GM23338 (cell line): ENCODE measurements around the gene ZNF692. TPM values are rescaled to one million over a fixed set of nuclear protein-coding genes. Genes with fewer than 3 reads are reported as not detected.

Experiments
- ATAC-seq: fragments of 200-7000 bp; cut with Tn5 transposase; 3 replicates; pipeline ENCODE4 v1.9.1; 2020
- DNase-seq: peaks from one replicate; pipeline ENCODE4 v3.0.0-alpha.2; 2015; ENCODE audit warnings: low spot score
- H2AFZ ChIP-seq: fragments of 200-600 bp; sonication (generic); 2 replicates; pipeline ENCODE4 v1.8.0; 2016; ENCODE audit warnings: antibody characterized with exemption, mild to moderate bottlenecking, moderate library complexity
- H3F3A ChIP-seq: fragments of 200-600 bp; sonication (generic); replicated peaks from 2 replicates; pipeline ENCODE4 v1.8.0; 2017; ENCODE audit warnings: antibody characterized with exemption, mixed run types, low read depth
- H3K27ac ChIP-seq: fragments of 200-600 bp; sonication (generic); 2 replicates; pipeline ENCODE4 v1.6.1; 2016; ENCODE audit warnings: low read depth
- H3K27me3 ChIP-seq: fragments of 200-600 bp; sonication (generic); 2 replicates; pipeline ENCODE4 v1.8.0; 2016; ENCODE audit warnings: mild to moderate bottlenecking, mixed run types, moderate library complexity; ENCODE audit not compliant: insufficient read depth
- H3K36me3 ChIP-seq: fragments of 200-600 bp; sonication (generic); 2 replicates; pipeline ENCODE4 v1.8.0; 2016; ENCODE audit warnings: mild to moderate bottlenecking; ENCODE audit not compliant: insufficient read depth
- H3K4me1 ChIP-seq: fragments of 200-600 bp; sonication (generic); 2 replicates; pipeline ENCODE4 v1.8.0; 2016; ENCODE audit warnings: mild to moderate bottlenecking, moderate library complexity; ENCODE audit not compliant: insufficient read depth
- H3K4me2 ChIP-seq: fragments of 200-600 bp; sonication (generic); 2 replicates; pipeline ENCODE4 v1.7.1; 2017; ENCODE audit warnings: mixed run types
- H3K4me3 ChIP-seq: fragments of 200-600 bp; sonication (generic); 2 replicates; pipeline ENCODE4 v1.6.1; 2016; ENCODE audit warnings: mixed run types
- H3K79me2 ChIP-seq: fragments of 200-600 bp; sonication (generic); replicated peaks from 2 replicates; pipeline ENCODE4 v1.8.0; 2017; ENCODE audit warnings: mild to moderate bottlenecking; ENCODE audit not compliant: insufficient read depth
- H3K9me2 ChIP-seq: fragments of 200-600 bp; sonication (generic); 2 replicates; pipeline ENCODE4 v1.8.0; 2017; ENCODE audit not compliant: insufficient read depth
- H4K20me1 ChIP-seq: fragments of 200-600 bp; sonication (generic); replicated peaks from 2 replicates; pipeline ENCODE4 v1.8.0; 2017; ENCODE audit warnings: mild to moderate bottlenecking; ENCODE audit not compliant: insufficient read depth
- H3K27ac Mint-ChIP-seq: 2 replicates; pipeline ENCODE4 v1.8.0; 2020; ENCODE audit warnings: inconsistent platforms, mild to moderate bottlenecking, moderate library complexity, mixed read lengths
- H3K27me3 Mint-ChIP-seq: 3 replicates; pipeline ENCODE4 v1.8.0; 2022; ENCODE audit warnings: low read depth, mild to moderate bottlenecking, moderate library complexity, mixed read lengths, inconsistent platforms; ENCODE audit not compliant: insufficient read depth, poor library complexity
- H3K36me3 Mint-ChIP-seq: 3 replicates; pipeline ENCODE4 v1.8.0; 2021; ENCODE audit warnings: low read depth, mild to moderate bottlenecking, inconsistent platforms, moderate library complexity, mixed read lengths
- H3K4me1 Mint-ChIP-seq: 3 replicates; pipeline ENCODE4 v1.8.0; 2020; ENCODE audit warnings: mild to moderate bottlenecking, inconsistent platforms, mixed read lengths
- H3K4me3 Mint-ChIP-seq: 3 replicates; pipeline ENCODE4 v1.8.0; 2021; ENCODE audit warnings: moderate library complexity, mild to moderate bottlenecking, inconsistent platforms, mixed read lengths
- H3K9me3 Mint-ChIP-seq: 3 replicates; pipeline ENCODE4 v1.8.0; 2020; ENCODE audit warnings: moderate library complexity, mild to moderate bottlenecking, inconsistent platforms, mixed read lengths
- CREB1 ChIP-seq: fragments of 250-450 bp; sonication (Bioruptor Pico); IDR thresholded peaks from 2 replicates; pipeline ENCODE4 v1.5.0; 2020; ENCODE audit warnings: low read depth, mild to moderate bottlenecking, moderate library complexity
- ETS1 ChIP-seq: IDR thresholded peaks from 2 replicates; pipeline ENCODE4 v1.6.1; 2016; ENCODE audit warnings: antibody characterized with exemption
- EZH2 ChIP-seq: fragments of 200-600 bp; sonication (generic); IDR thresholded peaks from one replicate; pipeline ENCODE4 v1.8.0; 2017; ENCODE audit warnings: antibody characterized with exemption, mild to moderate bottlenecking, low read depth; ENCODE audit not compliant: unreplicated experiment
- EZH2phosphoT487 ChIP-seq: fragments of 200-600 bp; sonication (generic); IDR thresholded peaks from one replicate; pipeline ENCODE4 v1.8.1; 2018; ENCODE audit warnings: antibody characterized with exemption; ENCODE audit not compliant: unreplicated experiment
- POLR2AphosphoS5 ChIP-seq: IDR thresholded peaks from 2 replicates; pipeline ENCODE4 v1.6.1; 2016; ENCODE audit warnings: antibody characterized with exemption, low read depth
- REST ChIP-seq: IDR thresholded peaks from one replicate; pipeline ENCODE4 v1.6.1; 2018; ENCODE audit warnings: antibody characterized with exemption; ENCODE audit not compliant: unreplicated experiment
- STAT1 ChIP-seq: IDR thresholded peaks from one replicate; pipeline ENCODE4 v1.6.1; 2016; ENCODE audit warnings: antibody characterized with exemption; ENCODE audit not compliant: unreplicated experiment
- ZNF114 ChIP-seq: fragments of 250-450 bp; sonication (Bioruptor Pico); IDR thresholded peaks from 2 replicates; pipeline ENCODE4 v1.5.0; 2020; ENCODE audit warnings: mild to moderate bottlenecking, moderate library complexity
- ZNF462 ChIP-seq: fragments of 250-450 bp; sonication (Bioruptor Pico); IDR thresholded peaks from 2 replicates; pipeline ENCODE4 v1.5.0; 2020; ENCODE audit warnings: mild to moderate bottlenecking, moderate library complexity
- polyA plus RNA-seq: library from polyadenylated mRNA; unstranded; fragments of >200 nt; fragmentation: Nextera tagmentation; extraction: Ambion mirVana; gene quantifications from 2 replicates; pipeline ENCODE4 v1.2.1, GENCODE V29; 2016
- total RNA-seq: library from RNA; depleted of rRNA; stranded (reverse); fragments of >200 nt; shearing (Covaris generic); gene quantifications from 2 replicates; pipeline ENCODE4 v1.2.3, GENCODE V29; 2014

ZNF692 gene
- total and polyA plus RNA-seq, 2 experiments from 2014 or later, result 41.2 to 57.1 TPM

- H3K4me1 Mint-ChIP-seq, result peaks cover 5% of the 10 kb centered on the region
These were observed 21.0 kb downstream of the ZNF692 start, which contains the start of gene ZNF672 for GRCh38 chr1:248837781-248838356. ZNF672 (plus strand) TSS chr1:248838224; CDS start chr1:248847275, 9,051 bp downstream.

GRCh38 chr1:248837045-248837780, 21.7 kb downstream of the ZNF692 start:
- H3K9me3 Mint-ChIP-seq, result no peaks in the 10 kb centered on the region
- peak overlapping the region; percentile 72 for H3K27ac Mint-ChIP-seq
- H3K27ac ChIP-seq, result peak overlapping the region; percentile 78; the same call in 1 of the 2 replicates
- peaks cover 8% of the 10 kb centered on the region; the same call in 1 of the 2 replicates for H4K20me1 ChIP-seq
- no peaks in the 10 kb centered on the region for H3K36me3 ChIP-seq
- peak overlapping the region; percentile 98 for H2AFZ ChIP-seq
- peak overlapping the region; percentile 94 for H3K4me3 ChIP-seq
- H3F3A ChIP-seq, result peaks cover 5% of the 10 kb centered on the region; the same call in 1 of the 2 replicates
- H3K9me2 ChIP-seq, result no peaks in the 10 kb centered on the region
- H3K27me3 ChIP-seq, result peaks cover 7% of the 10 kb centered on the region; the same call in 1 of the 2 replicates
- ATAC-seq (no peak), DNase-seq (no peak)
- H3K4me2 ChIP-seq, result peak overlapping the region; percentile 91
- peaks cover 4% of the 10 kb centered on the region for H3K4me1 Mint-ChIP-seq
- peaks cover 3% of the 10 kb centered on the region for H3K27me3 Mint-ChIP-seq
- H3K4me3 Mint-ChIP-seq, result no peak overlapping the region
- H3K4me1 ChIP-seq, result peaks cover 10% of the 10 kb centered on the region
- H3K36me3 Mint-ChIP-seq, result no peaks in the 10 kb centered on the region; the same call in 2 of the 3 replicates
- no peaks in the 10 kb centered on the region; the same call in 1 of the 2 replicates for H3K79me2 ChIP-seq
- no peak for TF ChIP-seq REST
- no peak for TF ChIP-seq STAT1
- TF ChIP-seq ETS1, result no peak
- no peak for TF ChIP-seq ZNF462 (CRISPR knock-in tag)
- TF ChIP-seq EZH2phosphoT487, result no peak
- no peak for TF ChIP-seq EZH2
- no peak for TF ChIP-seq ZNF114 (CRISPR knock-in tag)

More at GRCh38 chr1:248837781-248838356, 21.0 kb downstream of the ZNF692 start, which contains the start of gene ZNF672:
- Histone ChIP-seq H4K20me1 (peaks cover 8% of the 10 kb centered on the region; the same call in 1 of the 2 replicates), H2AFZ (peak within 1 kb of the TSS; percentile 98), H3K4me2 (peak within 1 kb of the TSS; percentile 91), H3K36me3 (no peaks in the 10 kb centered on the region), H3K27me3 (peaks cover 7% of the 10 kb centered on the region; the same call in 1 of the 2 replicates), H3K4me3 (peak within 1 kb of the TSS; percentile 94), H3K27ac (peak within 1 kb of the TSS; percentile 83), H3K9me2 (no peaks in the 10 kb centered on the region), H3F3A (peaks cover 5% of the 10 kb centered on the region; the same call in 1 of the 2 replicates), H3K4me1 (peaks cover 10% of the 10 kb centered on the region), H3K79me2 (no peaks in the 10 kb centered on the region; the same call in 1 of the 2 replicates)
- no peak within 1 kb of the TSS; the same call in 2 of the 3 replicates for H3K4me3 Mint-ChIP-seq
- DNase-seq, result peak; percentile 99
- H3K27me3 Mint-ChIP-seq, result peaks cover 3% of the 10 kb centered on the region
- peak within 1 kb of the TSS; percentile 92 for H3K27ac Mint-ChIP-seq
- H3K36me3 Mint-ChIP-seq, result no peaks in the 10 kb centered on the region; the same call in 2 of the 3 replicates
- no peak for TF ChIP-seq ZNF114 (CRISPR knock-in tag)
- TF ChIP-seq POLR2AphosphoS5, result peak; percentile 95
- peak; percentile 84 for TF ChIP-seq CREB1 (CRISPR knock-in tag)
- ATAC-seq, result peak; percentile 82
- H3K9me3 Mint-ChIP-seq, result no peaks in the 10 kb centered on the region
